K562 (cell line): ENCODE data around the gene BRAT1. TPM values are rescaled to one million over a fixed set of nuclear protein-coding genes. Genes with fewer than 3 reads are reported as not detected.

Experiments used
- NFATC3 ChIP-seq: fragments of 450-650 bp; IDR thresholded peaks from 2 replicates; pipeline ENCODE4 v1.6.1; 2017; ENCODE audit warnings: mild to moderate bottlenecking
- ZBED1 ChIP-seq: IDR thresholded peaks from 2 replicates; pipeline ENCODE4 v1.6.1; 2014
- polyA plus RNA-seq, 8 experiments: library from polyadenylated mRNA; depleted of rRNA in 4 of 8; stranded (reverse) in 5 of 8; unstranded in 3 of 8; fragments of >200 nt; fragmentation: Nextera tagmentation in 2 of 8; fragmentation: Illumina TruSeq in 1 of 8; extraction: Ambion mirVana in 2 of 8; extraction: Trizol in 1 of 8; gene quantifications; 2 replicates each; pipeline versions ENCODE4 v1.2.1 to v1.2.3, GENCODE V29; 2011 to 2014; ENCODE audit warnings: inconsistent platforms in 1 of 8, missing spikeins in 1 of 8
- total RNA-seq, 7 experiments: library from RNA; depleted of rRNA in 6 of 7; stranded (reverse); fragments of >200 nt in 6 of 7; fragmentation: Illumina TruSeq in 2 of 7; extraction: Trizol in 2 of 7; gene quantifications; 2 replicates each; pipeline versions ENCODE4 v1.2.1 to v1.2.3, GENCODE V29; 2011 to 2021; ENCODE audit warnings: low replicate concordance in 1 of 7
- TF ChIP-seq, protein P1 (sequence below), 2 experiments: fragments of 450-650 bp in 1 of 2; sonication (generic) in 1 of 2; formaldehyde crosslinking in 1 of 2; IDR thresholded peaks; 2 replicates each; pipeline versions ENCODE4 v1.7.1 to v1.9.0; 2016 to 2022; ENCODE audit warnings: inconsistent platforms in 1 of 2, mild to moderate bottlenecking in 1 of 2, missing genetic modification reagents in 1 of 2
- TF ChIP-seq, protein P2 (sequence below): sonication (generic); formaldehyde crosslinking; IDR thresholded peaks from 2 replicates; pipeline ENCODE4 v1.8.0; 2023; ENCODE audit warnings: mild to moderate bottlenecking, missing genetic modification reagents

The BRAT1 gene
- total and polyA plus RNA-seq, 9 of the 15 experiments (the other 6 are each of a cell fraction or from before 2014, with no cell fraction given), result 0.13 to 49.6 (median 10.5) TPM

DNA sequence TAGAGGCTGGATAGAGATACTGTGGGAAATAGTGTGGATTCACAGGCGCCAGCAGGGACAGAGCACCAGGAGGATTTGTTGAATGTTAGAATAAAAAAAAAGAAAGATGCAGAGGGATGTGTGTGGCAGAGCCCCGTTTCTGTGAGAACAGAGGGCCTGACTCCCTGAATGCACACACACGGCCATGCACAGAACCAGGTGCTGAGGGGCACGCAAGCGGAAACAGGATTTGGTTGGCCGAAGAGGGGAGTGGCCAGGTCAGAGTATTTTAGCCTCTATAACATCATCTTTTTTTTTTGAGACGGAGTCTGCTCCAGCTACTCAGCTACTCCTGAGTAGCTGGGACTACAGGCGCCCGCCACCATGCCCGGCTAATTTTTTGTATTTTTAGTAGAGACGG, 25.3 kb upstream of the BRAT1 start (continued):
- TF ChIP-seq, protein P1, sequence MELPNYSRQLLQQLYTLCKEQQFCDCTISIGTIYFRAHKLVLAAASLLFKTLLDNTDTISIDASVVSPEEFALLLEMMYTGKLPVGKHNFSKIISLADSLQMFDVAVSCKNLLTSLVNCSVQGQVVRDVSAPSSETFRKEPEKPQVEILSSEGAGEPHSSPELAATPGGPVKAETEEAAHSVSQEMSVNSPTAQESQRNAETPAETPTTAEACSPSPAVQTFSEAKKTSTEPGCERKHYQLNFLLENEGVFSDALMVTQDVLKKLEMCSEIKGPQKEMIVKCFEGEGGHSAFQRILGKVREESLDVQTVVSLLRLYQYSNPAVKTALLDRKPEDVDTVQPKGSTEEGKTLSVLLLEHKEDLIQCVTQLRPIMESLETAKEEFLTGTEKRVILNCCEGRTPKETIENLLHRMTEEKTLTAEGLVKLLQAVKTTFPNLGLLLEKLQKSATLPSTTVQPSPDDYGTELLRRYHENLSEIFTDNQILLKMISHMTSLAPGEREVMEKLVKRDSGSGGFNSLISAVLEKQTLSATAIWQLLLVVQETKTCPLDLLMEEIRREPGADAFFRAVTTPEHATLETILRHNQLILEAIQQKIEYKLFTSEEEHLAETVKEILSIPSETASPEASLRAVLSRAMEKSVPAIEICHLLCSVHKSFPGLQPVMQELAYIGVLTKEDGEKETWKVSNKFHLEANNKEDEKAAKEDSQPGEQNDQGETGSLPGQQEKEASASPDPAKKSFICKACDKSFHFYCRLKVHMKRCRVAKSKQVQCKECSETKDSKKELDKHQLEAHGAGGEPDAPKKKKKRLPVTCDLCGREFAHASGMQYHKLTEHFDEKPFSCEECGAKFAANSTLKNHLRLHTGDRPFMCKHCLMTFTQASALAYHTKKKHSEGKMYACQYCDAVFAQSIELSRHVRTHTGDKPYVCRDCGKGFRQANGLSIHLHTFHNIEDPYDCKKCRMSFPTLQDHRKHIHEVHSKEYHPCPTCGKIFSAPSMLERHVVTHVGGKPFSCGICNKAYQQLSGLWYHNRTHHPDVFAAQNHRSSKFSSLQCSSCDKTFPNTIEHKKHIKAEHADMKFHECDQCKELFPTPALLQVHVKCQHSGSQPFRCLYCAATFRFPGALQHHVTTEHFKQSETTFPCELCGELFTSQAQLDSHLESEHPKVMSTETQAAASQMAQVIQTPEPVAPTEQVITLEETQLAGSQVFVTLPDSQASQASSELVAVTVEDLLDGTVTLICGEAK (IDR thresholded peaks at IDR 0.05), result no peak
- TF ChIP-seq, protein P1 (CRISPR knock-in tag; IDR thresholded peaks at IDR 0.05), result no peak
- TF ChIP-seq, protein P2, sequence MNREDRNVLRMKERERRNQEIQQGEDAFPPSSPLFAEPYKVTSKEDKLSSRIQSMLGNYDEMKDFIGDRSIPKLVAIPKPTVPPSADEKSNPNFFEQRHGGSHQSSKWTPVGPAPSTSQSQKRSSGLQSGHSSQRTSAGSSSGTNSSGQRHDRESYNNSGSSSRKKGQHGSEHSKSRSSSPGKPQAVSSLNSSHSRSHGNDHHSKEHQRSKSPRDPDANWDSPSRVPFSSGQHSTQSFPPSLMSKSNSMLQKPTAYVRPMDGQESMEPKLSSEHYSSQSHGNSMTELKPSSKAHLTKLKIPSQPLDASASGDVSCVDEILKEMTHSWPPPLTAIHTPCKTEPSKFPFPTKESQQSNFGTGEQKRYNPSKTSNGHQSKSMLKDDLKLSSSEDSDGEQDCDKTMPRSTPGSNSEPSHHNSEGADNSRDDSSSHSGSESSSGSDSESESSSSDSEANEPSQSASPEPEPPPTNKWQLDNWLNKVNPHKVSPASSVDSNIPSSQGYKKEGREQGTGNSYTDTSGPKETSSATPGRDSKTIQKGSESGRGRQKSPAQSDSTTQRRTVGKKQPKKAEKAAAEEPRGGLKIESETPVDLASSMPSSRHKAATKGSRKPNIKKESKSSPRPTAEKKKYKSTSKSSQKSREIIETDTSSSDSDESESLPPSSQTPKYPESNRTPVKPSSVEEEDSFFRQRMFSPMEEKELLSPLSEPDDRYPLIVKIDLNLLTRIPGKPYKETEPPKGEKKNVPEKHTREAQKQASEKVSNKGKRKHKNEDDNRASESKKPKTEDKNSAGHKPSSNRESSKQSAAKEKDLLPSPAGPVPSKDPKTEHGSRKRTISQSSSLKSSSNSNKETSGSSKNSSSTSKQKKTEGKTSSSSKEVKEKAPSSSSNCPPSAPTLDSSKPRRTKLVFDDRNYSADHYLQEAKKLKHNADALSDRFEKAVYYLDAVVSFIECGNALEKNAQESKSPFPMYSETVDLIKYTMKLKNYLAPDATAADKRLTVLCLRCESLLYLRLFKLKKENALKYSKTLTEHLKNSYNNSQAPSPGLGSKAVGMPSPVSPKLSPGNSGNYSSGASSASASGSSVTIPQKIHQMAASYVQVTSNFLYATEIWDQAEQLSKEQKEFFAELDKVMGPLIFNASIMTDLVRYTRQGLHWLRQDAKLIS (CRISPR knock-in tag), result no peak
- TF ChIP-seq ZBED1, result no peak
- TF ChIP-seq NFATC3, result no peak
